Retinal pigment epithelial cell (primary cell): Measurements from ENCODE around the gene TDRD6.

ENCODE experiments used
- DNase-seq: peaks from one replicate; pipeline ENCODE4 v3.0.0-alpha.2; 2010; ENCODE audit warnings: low read depth
- H3K4me3 ChIP-seq: 2 replicates; pipeline ENCODE4 v1.5.1; 2011; ENCODE audit warnings: mild to moderate bottlenecking, low read length, control low read depth, moderate library complexity
- CTCF ChIP-seq: conservative IDR thresholded peaks from 2 replicates; pipeline ENCODE4 v1.5.1; 2011; ENCODE audit warnings: low read depth, low read length, control low read depth, inconsistent platforms

TDRD6 gene

GRCh38 chr6:46648869-46649492 lies 38.7 kb upstream of the TDRD6 start:
- no peak for DNase-seq
- TF ChIP-seq CTCF = no peak
- no peak overlapping the region for H3K4me3 ChIP-seq

- no peak for TF ChIP-seq CTCF
- DNase-seq = no peak
- no peak overlapping the region for H3K4me3 ChIP-seq
Observed at GRCh38 chr6:46651006-46651405, 36.7 kb upstream of the TDRD6 start.

- peak overlapping the region; percentile 99 for H3K4me3 ChIP-seq
- TF ChIP-seq CTCF = no peak
- no peak for DNase-seq
Observed at GRCh38 chr6:46651816-46652215, 35.9 kb upstream of the TDRD6 start.

GRCh38 chr6:46652232-46652602 lies 35.5 kb upstream of the TDRD6 start:
- peak overlapping the region; percentile 99 for H3K4me3 ChIP-seq
- DNase-seq = no peak
- TF ChIP-seq CTCF = no peak

GRCh38 chr6:46652603-46653438 lies 34.9 kb upstream of the TDRD6 start, which contains the start of the genes CYP39A1 and SLC25A27:
Gene CYP39A1 (minus strand): TSS chr6:46652818. CDS start chr6:46652582, 236 bp downstream.
Gene SLC25A27 (plus strand): TSS chr6:46652975. CDS start chr6:46653193, 218 bp downstream.
- TF ChIP-seq CTCF = no peak
- peak within 1 kb of the TSS; percentile 99 for H3K4me3 ChIP-seq
- peak; percentile 66 for DNase-seq

GRCh38 chr6:46653439-46654195 lies 34.1 kb upstream of the TDRD6 start:
- H3K4me3 ChIP-seq = peak overlapping the region; percentile 99
- DNase-seq = no peak
- TF ChIP-seq CTCF = no peak
